Right lobe of liver (tissue), 4 donors: ENCODE results near the gene XDH.

ENCODE experiments used
- CTCF ChIP-seq, 4 donors: fragments of 200-600 bp in 3 of 4; fragments of 450-650 bp in 1 of 4; IDR thresholded peaks; one replicate each; pipeline versions ENCODE4 v1.5.1 to v1.8.0; 2016 to 2022; ENCODE audit warnings: antibody characterized with exemption in 4 of 4, mild to moderate bottlenecking in 2 of 4
- POLR2A ChIP-seq: fragments of 450-650 bp; IDR thresholded peaks from one replicate; pipeline ENCODE4 v1.6.1; 2017; ENCODE audit warnings: antibody characterized with exemption, mild to moderate bottlenecking
- donor health status: DM: no; HTN: no; CAD: no.
- donor health status: DM: no; HTN: no; CAD: no.
- donor health status: DM: no; HTN: yes; CAD: no.

- no peak for TF ChIP-seq CTCF (IDR thresholded peaks at IDR 0.05)
- no peak for TF ChIP-seq POLR2A
Observed at GRCh38 chr2:31347319-31347718, 67.2 kb downstream of the XDH start.
